ENCODE results near the gene RNU1-2.

DNA sequence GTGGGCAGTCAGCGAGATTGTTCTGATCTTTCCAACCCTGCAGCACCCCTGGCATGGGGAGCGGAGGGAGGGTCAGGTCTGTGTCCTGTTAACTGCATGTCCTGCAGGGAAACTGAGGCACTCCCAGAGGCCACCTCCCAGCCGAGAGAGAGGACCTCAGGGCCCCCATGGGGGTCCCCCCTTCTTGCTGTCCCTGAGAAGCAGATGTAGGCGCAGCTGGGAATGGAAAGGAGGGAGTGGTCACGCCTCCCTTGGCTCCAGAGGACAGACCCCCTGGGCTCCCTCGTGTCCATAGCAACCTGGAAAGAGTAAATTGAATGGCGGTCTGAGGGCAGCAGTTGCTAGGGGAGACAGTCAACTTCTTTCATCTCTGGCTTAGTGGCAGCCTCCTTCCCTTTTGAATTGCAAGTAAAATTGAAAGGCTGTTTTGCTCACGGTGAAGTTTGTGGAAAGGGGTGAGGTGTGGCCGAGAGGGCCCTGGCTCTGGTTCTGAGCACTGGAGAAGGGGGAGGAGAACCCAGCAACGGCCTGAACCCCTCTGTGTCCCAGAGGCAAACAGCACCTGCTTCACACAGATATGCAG is 30.8 kb downstream of the RNU1-2 start:
- TF ChIP-seq EZH2 (IDR thresholded peaks at IDR 0.05; ENCODE audit: borderline replicate concordance, low read depth, low read length, severe bottlenecking), result no peak
- TF ChIP-seq, protein P1, sequence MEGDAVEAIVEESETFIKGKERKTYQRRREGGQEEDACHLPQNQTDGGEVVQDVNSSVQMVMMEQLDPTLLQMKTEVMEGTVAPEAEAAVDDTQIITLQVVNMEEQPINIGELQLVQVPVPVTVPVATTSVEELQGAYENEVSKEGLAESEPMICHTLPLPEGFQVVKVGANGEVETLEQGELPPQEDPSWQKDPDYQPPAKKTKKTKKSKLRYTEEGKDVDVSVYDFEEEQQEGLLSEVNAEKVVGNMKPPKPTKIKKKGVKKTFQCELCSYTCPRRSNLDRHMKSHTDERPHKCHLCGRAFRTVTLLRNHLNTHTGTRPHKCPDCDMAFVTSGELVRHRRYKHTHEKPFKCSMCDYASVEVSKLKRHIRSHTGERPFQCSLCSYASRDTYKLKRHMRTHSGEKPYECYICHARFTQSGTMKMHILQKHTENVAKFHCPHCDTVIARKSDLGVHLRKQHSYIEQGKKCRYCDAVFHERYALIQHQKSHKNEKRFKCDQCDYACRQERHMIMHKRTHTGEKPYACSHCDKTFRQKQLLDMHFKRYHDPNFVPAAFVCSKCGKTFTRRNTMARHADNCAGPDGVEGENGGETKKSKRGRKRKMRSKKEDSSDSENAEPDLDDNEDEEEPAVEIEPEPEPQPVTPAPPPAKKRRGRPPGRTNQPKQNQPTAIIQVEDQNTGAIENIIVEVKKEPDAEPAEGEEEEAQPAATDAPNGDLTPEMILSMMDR (IDR thresholded peaks at IDR 0.05; ENCODE audit: borderline replicate concordance, extremely low read depth, low read length, poor library complexity, severe bottlenecking), result no peak
